ENCODE measurements around the gene NOLC1.

DNA sequence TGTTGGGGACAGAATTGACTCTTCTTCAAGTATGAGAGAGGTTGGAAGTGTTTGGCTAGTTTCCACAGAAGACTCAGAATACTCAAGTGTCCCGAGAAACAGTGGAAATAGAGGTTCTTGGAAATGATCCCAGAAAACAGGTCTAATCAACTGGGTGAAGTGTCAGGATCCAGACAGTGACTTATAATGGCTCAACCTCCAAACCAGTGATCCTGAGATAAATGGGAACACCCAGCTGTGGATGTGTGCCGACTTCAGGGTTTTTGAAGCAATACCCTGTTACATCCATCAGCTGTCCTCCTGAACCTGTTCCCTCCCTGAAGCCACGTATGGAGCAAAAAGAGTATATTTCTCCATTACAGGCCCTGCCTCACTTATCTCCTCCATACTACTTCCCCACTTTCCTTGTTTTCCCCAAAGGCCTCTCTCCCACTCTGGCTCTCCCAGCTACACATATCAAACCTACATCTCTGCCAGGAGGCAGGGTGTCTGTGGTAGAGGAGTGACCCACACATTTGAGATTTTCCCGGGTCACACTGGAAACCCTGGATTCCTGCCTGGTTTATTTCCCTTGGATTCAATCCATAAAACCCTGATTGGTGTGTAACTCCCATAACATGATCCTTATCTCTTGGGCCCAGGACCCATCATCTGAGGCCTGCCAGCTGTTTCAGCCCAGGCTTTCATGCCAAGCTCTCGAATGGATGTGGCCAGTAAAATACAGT lies 56.3 kb downstream of the NOLC1 start:
- TF ChIP-seq, protein P1, sequence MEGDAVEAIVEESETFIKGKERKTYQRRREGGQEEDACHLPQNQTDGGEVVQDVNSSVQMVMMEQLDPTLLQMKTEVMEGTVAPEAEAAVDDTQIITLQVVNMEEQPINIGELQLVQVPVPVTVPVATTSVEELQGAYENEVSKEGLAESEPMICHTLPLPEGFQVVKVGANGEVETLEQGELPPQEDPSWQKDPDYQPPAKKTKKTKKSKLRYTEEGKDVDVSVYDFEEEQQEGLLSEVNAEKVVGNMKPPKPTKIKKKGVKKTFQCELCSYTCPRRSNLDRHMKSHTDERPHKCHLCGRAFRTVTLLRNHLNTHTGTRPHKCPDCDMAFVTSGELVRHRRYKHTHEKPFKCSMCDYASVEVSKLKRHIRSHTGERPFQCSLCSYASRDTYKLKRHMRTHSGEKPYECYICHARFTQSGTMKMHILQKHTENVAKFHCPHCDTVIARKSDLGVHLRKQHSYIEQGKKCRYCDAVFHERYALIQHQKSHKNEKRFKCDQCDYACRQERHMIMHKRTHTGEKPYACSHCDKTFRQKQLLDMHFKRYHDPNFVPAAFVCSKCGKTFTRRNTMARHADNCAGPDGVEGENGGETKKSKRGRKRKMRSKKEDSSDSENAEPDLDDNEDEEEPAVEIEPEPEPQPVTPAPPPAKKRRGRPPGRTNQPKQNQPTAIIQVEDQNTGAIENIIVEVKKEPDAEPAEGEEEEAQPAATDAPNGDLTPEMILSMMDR (IDR thresholded peaks at IDR 0.05) = no peak
- TF ChIP-seq POLR2A (IDR thresholded peaks at IDR 0.05) = no peak
